HL-60 (cell line): ENCODE data around the gene ZNF70.

Experiments used
- GABPA ChIP-seq: IDR thresholded peaks from 2 replicates; pipeline ENCODE4 v1.6.1; 2012; ENCODE audit warnings: low read depth
- POLR2AphosphoS5 ChIP-seq: IDR thresholded peaks from 2 replicates; pipeline ENCODE4 v1.6.1; 2012; ENCODE audit warnings: low read depth
- TF ChIP-seq, protein P1 (sequence below): IDR thresholded peaks from 2 replicates; pipeline ENCODE4 v1.6.1; 2012; ENCODE audit warnings: low read depth; ENCODE audit not compliant: insufficient replicate concordance
- TF ChIP-seq, protein P2 (sequence below): IDR thresholded peaks from one replicate; pipeline ENCODE4 v1.5.1; 2011; ENCODE audit warnings: low read length, control low read depth, inconsistent platforms; ENCODE audit not compliant: insufficient read depth

DNA sequence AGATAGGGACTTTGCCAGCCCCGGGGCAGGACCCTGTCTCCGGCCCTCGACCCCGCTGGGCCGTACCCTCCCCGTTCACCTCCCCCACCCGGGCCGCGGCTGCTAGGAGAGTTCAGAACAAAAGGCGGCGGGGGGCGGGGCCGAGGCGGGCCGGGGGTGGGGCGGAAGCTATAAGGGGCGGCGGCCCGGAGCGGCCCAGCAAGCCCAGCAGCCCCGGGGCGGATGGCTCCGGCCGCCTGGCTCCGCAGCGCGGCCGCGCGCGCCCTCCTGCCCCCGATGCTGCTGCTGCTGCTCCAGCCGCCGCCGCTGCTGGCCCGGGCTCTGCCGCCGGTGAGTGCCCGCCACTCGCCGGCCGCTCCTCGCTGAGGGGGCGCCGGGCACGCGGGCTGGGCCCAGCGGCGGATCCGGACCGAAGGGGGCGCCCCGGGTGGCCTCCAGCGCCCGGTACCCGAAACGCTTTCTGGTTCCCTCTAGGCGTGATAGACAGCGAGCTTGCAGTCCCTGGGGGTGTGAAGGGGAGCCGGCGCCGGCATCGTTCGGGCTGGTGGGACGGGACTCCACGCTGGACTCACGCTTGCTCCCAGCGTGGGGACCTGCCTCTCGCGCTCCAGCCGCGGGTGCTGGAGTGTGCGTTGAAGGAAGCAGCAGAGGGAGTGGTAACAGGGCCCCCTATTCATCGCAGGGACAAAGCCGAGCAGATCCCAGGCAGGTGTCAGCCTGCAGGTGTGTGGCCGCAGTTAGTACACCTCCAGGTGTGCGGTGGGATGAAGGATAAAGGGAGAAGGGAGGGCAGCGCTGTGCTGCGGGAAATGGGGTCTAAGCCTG lies 21.9 kb upstream of the ZNF70 start, which contains the start of gene MMP11:
- TF ChIP-seq, protein P1, sequence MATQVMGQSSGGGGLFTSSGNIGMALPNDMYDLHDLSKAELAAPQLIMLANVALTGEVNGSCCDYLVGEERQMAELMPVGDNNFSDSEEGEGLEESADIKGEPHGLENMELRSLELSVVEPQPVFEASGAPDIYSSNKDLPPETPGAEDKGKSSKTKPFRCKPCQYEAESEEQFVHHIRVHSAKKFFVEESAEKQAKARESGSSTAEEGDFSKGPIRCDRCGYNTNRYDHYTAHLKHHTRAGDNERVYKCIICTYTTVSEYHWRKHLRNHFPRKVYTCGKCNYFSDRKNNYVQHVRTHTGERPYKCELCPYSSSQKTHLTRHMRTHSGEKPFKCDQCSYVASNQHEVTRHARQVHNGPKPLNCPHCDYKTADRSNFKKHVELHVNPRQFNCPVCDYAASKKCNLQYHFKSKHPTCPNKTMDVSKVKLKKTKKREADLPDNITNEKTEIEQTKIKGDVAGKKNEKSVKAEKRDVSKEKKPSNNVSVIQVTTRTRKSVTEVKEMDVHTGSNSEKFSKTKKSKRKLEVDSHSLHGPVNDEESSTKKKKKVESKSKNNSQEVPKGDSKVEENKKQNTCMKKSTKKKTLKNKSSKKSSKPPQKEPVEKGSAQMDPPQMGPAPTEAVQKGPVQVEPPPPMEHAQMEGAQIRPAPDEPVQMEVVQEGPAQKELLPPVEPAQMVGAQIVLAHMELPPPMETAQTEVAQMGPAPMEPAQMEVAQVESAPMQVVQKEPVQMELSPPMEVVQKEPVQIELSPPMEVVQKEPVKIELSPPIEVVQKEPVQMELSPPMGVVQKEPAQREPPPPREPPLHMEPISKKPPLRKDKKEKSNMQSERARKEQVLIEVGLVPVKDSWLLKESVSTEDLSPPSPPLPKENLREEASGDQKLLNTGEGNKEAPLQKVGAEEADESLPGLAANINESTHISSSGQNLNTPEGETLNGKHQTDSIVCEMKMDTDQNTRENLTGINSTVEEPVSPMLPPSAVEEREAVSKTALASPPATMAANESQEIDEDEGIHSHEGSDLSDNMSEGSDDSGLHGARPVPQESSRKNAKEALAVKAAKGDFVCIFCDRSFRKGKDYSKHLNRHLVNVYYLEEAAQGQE: no peak
- TF ChIP-seq, protein P2, sequence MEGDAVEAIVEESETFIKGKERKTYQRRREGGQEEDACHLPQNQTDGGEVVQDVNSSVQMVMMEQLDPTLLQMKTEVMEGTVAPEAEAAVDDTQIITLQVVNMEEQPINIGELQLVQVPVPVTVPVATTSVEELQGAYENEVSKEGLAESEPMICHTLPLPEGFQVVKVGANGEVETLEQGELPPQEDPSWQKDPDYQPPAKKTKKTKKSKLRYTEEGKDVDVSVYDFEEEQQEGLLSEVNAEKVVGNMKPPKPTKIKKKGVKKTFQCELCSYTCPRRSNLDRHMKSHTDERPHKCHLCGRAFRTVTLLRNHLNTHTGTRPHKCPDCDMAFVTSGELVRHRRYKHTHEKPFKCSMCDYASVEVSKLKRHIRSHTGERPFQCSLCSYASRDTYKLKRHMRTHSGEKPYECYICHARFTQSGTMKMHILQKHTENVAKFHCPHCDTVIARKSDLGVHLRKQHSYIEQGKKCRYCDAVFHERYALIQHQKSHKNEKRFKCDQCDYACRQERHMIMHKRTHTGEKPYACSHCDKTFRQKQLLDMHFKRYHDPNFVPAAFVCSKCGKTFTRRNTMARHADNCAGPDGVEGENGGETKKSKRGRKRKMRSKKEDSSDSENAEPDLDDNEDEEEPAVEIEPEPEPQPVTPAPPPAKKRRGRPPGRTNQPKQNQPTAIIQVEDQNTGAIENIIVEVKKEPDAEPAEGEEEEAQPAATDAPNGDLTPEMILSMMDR: no peak
- TF ChIP-seq POLR2AphosphoS5 (no peak), GABPA (no peak)
